Measurements from ENCODE around the gene ENPP6. TPM values are rescaled to one million over a fixed set of nuclear protein-coding genes. Genes with fewer than 3 reads are reported as not detected.
"Not testable (repeated sequence)": the region's sequence is repeated elsewhere in the genome, so short reads cannot be mapped to it uniquely, and the experiment has no call there.

ENPP6 gene
- total and polyA plus RNA-seq, 4 donors = 0.13 to 1.8 (median 0.19) TPM; not detected in 1

- peaks cover 5% of the 10 kb centered on the region for H3K9me3 ChIP-seq (ENCODE audit: control insufficient read depth, low read length)
- H3K36me3 ChIP-seq (ENCODE audit: control insufficient read depth in 1 of 2, insufficient read depth in 2 of 2, low read length in 1 of 2) = no peaks in the 10 kb centered on the region
- H3K27me3 ChIP-seq (ENCODE audit: control insufficient read depth in 1 of 2, insufficient read depth in 2 of 2, low read length in 1 of 2) = no peaks in the 10 kb centered on the region
- intact Hi-C loops (cut with DNase I) = no loop called here
- no peak overlapping the region for H3K27ac ChIP-seq (ENCODE audit: low read depth in 1 of 2, low read length in 2 of 2)
- DNase-seq (no peak), ATAC-seq (ENCODE audit: low FRiP score) (no peak)
- H3K4me1 ChIP-seq (ENCODE audit: control insufficient read depth in 1 of 2, insufficient read depth in 2 of 2, low read length in 2 of 2) = no peaks in the 10 kb centered on the region
- no peak overlapping the region for H3K4me3 ChIP-seq (ENCODE audit: low read length in 2 of 2)
- 81 to 87% methylated on average over 18 of the region's 18 CpGs for WGBS, 2 donors
Observed at GRCh38 chr4:184142121-184143000, 75.3 kb downstream of the ENPP6 start.

GRCh38 chr4:184140901-184141300 lies 76.8 kb downstream of the ENPP6 start:
- DNase-seq; H3K4me3 ChIP-seq (ENCODE audit: low read length in 2 of 2); intact Hi-C loops (cut with DNase I); ATAC-seq (ENCODE audit: low FRiP score); H3K36me3 ChIP-seq (ENCODE audit: control insufficient read depth in 1 of 2, insufficient read depth in 2 of 2, low read length in 1 of 2); H3K27me3 ChIP-seq (ENCODE audit: control insufficient read depth in 1 of 2, insufficient read depth in 2 of 2, low read length in 1 of 2); H3K27ac ChIP-seq (ENCODE audit: low read depth in 1 of 2, low read length in 2 of 2); H3K4me1 ChIP-seq (ENCODE audit: control insufficient read depth in 1 of 2, insufficient read depth in 2 of 2, low read length in 2 of 2); H3K9me3 ChIP-seq (ENCODE audit: control insufficient read depth, low read length): not testable (repeated sequence)
- WGBS, 2 donors = 81 to 90% methylated on average over 7 of the region's 8 CpGs

GRCh38 chr4:184136525-184136924 lies 81.1 kb downstream of the ENPP6 start:
- Histone ChIP-seq H3K9me3 (ENCODE audit: control insufficient read depth, low read length) (peaks cover 5% of the 10 kb centered on the region), H3K4me3 (ENCODE audit: low read length in 2 of 2) (no peak overlapping the region), H3K27me3 (ENCODE audit: control insufficient read depth in 1 of 2, insufficient read depth in 2 of 2, low read length in 1 of 2) (no peaks in the 10 kb centered on the region), H3K27ac (ENCODE audit: low read depth in 1 of 2, low read length in 2 of 2) (no peak overlapping the region), H3K4me1 (ENCODE audit: control insufficient read depth in 1 of 2, insufficient read depth in 2 of 2, low read length in 2 of 2) (no peaks in the 10 kb centered on the region), H3K36me3 (ENCODE audit: control insufficient read depth in 1 of 2, insufficient read depth in 2 of 2, low read length in 1 of 2) (no peaks in the 10 kb centered on the region)
- no peak for DNase-seq
- no peak for ATAC-seq (ENCODE audit: low FRiP score)
- intact Hi-C loops (cut with DNase I) = no loop called here
- 84 to 93% methylated on average over 1 of the region's 1 CpG for WGBS, 2 donors

GRCh38 chr4:184126800-184127199 lies 90.9 kb downstream of the ENPP6 start:
- Histone ChIP-seq H3K27me3 (ENCODE audit: control insufficient read depth in 1 of 2, insufficient read depth in 2 of 2, low read length in 1 of 2) (peaks cover 0 to 2% of the 10 kb centered on the region in 2 donors), H3K4me1 (ENCODE audit: control insufficient read depth in 1 of 2, insufficient read depth in 2 of 2, low read length in 2 of 2) (no peaks in the 10 kb centered on the region), H3K36me3 (ENCODE audit: control insufficient read depth in 1 of 2, insufficient read depth in 2 of 2, low read length in 1 of 2) (no peaks in the 10 kb centered on the region), H3K27ac (ENCODE audit: low read depth in 1 of 2, low read length in 2 of 2) (no peak overlapping the region), H3K4me3 (ENCODE audit: low read length in 2 of 2) (no peak overlapping the region), H3K9me3 (ENCODE audit: control insufficient read depth, low read length) (no peaks in the 10 kb centered on the region)
- DNase-seq (no peak), ATAC-seq (ENCODE audit: low FRiP score) (no peak)
- intact Hi-C loops (cut with DNase I) = no loop called here
- WGBS, 2 donors = 67 to 77% methylated on average over 4 of the region's 4 CpGs

- DNase-seq (no peak), ATAC-seq (ENCODE audit: low FRiP score) (no peak)
- no peak overlapping the region for H3K4me3 ChIP-seq (ENCODE audit: low read length in 2 of 2)
- 88 to 90% methylated on average over 13 of the region's 13 CpGs for WGBS, 2 donors
- H3K27ac ChIP-seq (ENCODE audit: low read depth in 1 of 2, low read length in 2 of 2) = no peak overlapping the region
- no peaks in the 10 kb centered on the region for H3K4me1 ChIP-seq (ENCODE audit: control insufficient read depth in 1 of 2, insufficient read depth in 2 of 2, low read length in 2 of 2)
- peaks cover 0 to 2% of the 10 kb centered on the region in 2 donors for H3K27me3 ChIP-seq (ENCODE audit: control insufficient read depth in 1 of 2, insufficient read depth in 2 of 2, low read length in 1 of 2)
- H3K36me3 ChIP-seq (ENCODE audit: control insufficient read depth in 1 of 2, insufficient read depth in 2 of 2, low read length in 1 of 2) = no peaks in the 10 kb centered on the region
- no peaks in the 10 kb centered on the region for H3K9me3 ChIP-seq (ENCODE audit: control insufficient read depth, low read length)
- intact Hi-C loops (cut with DNase I) = no loop called here
Observed at GRCh38 chr4:184122631-184123408, 94.9 kb downstream of the ENPP6 start.

GRCh38 chr4:184120549-184121127 lies 97.0 kb downstream of the ENPP6 start:
- Histone ChIP-seq H3K27ac (ENCODE audit: low read depth in 1 of 2, low read length in 2 of 2) (no peak overlapping the region), H3K36me3 (ENCODE audit: control insufficient read depth in 1 of 2, insufficient read depth in 2 of 2, low read length in 1 of 2) (no peaks in the 10 kb centered on the region), H3K4me1 (ENCODE audit: control insufficient read depth in 1 of 2, insufficient read depth in 2 of 2, low read length in 2 of 2) (no peaks in the 10 kb centered on the region), H3K9me3 (ENCODE audit: control insufficient read depth, low read length) (no peaks in the 10 kb centered on the region), H3K27me3 (ENCODE audit: control insufficient read depth in 1 of 2, insufficient read depth in 2 of 2, low read length in 1 of 2) (peaks cover 0 to 2% of the 10 kb centered on the region in 2 donors), H3K4me3 (ENCODE audit: low read length in 2 of 2) (no peak overlapping the region)
- 83 to 89% methylated on average over 10 of the region's 10 CpGs for WGBS, 2 donors
- DNase-seq (no peak), ATAC-seq (ENCODE audit: low FRiP score) (no peak)
- intact Hi-C loops (cut with DNase I) = no loop called here

GRCh38 chr4:184117662-184118199 lies 99.9 kb downstream of the ENPP6 start:
- DNase-seq = no peak
- H3K4me3 ChIP-seq (ENCODE audit: low read length in 2 of 2) = no peak overlapping the region
- H3K36me3 ChIP-seq (ENCODE audit: control insufficient read depth in 1 of 2, insufficient read depth in 2 of 2, low read length in 1 of 2) = no peaks in the 10 kb centered on the region
- no peak for ATAC-seq (ENCODE audit: low FRiP score)
- no peaks in the 10 kb centered on the region for H3K9me3 ChIP-seq (ENCODE audit: control insufficient read depth, low read length)
- H3K4me1 ChIP-seq (ENCODE audit: control insufficient read depth in 1 of 2, insufficient read depth in 2 of 2, low read length in 2 of 2) = no peaks in the 10 kb centered on the region
- H3K27me3 ChIP-seq (ENCODE audit: control insufficient read depth in 1 of 2, insufficient read depth in 2 of 2, low read length in 1 of 2) = no peaks in the 10 kb centered on the region
- intact Hi-C loops (cut with DNase I) = no loop called here
- H3K27ac ChIP-seq (ENCODE audit: low read depth in 1 of 2, low read length in 2 of 2) = no peak overlapping the region
- 96 to 98% methylated on average over 11 of the region's 11 CpGs for WGBS, 2 donors

- WGBS, 2 donors = 76 to 81% methylated on average over 4 of the region's 4 CpGs
- Histone ChIP-seq H3K36me3 (ENCODE audit: control insufficient read depth in 1 of 2, insufficient read depth in 2 of 2, low read length in 1 of 2) (no peaks in the 10 kb centered on the region), H3K9me3 (ENCODE audit: control insufficient read depth, low read length) (peaks cover 1% of the 10 kb centered on the region), H3K4me1 (ENCODE audit: control insufficient read depth in 1 of 2, insufficient read depth in 2 of 2, low read length in 2 of 2) (no peaks in the 10 kb centered on the region), H3K4me3 (ENCODE audit: low read length in 2 of 2) (no peak overlapping the region), H3K27ac (ENCODE audit: low read depth in 1 of 2, low read length in 2 of 2) (no peak overlapping the region), H3K27me3 (ENCODE audit: control insufficient read depth in 1 of 2, insufficient read depth in 2 of 2, low read length in 1 of 2) (no peaks in the 10 kb centered on the region)
- intact Hi-C loops (cut with DNase I) = no loop called here
- ATAC-seq (ENCODE audit: low FRiP score) = no peak
- DNase-seq = no peak
Observed at GRCh38 chr4:184115399-184115798, 102.3 kb downstream of the ENPP6 start.
